ENCODE measurements around the gene AHNAK2. TPM values are rescaled to one million over a fixed set of nuclear protein-coding genes. Genes with fewer than 3 reads are reported as not detected.

Gene AHNAK2
- total and polyA plus RNA-seq, 2 of the 13 experiments (the other 11 are each of a cell fraction or from before 2014, with no cell fraction given): 0.11 to 0.18 TPM

GRCh38 chr14:104924421-104925213, 53.6 kb downstream of the AHNAK2 start, which contains the start of gene PLD4:
PLD4 (plus strand) TSS chr14:104924879; CDS start chr14:104927141, 2,262 bp downstream.
- Histone ChIP-seq H3K4me2 (ENCODE audit: low read depth, low read length) (no peak within 1 kb of the TSS), H3K27me3 (ENCODE audit: control insufficient read depth in 1 of 2, insufficient read depth in 2 of 2, low read length in 2 of 2) (peaks cover 10 to 47% of the 10 kb centered on the region in 2 experiments; a peak in 4 of 5 replicates), H2AFZ (ENCODE audit: low read length) (no peak within 1 kb of the TSS), H3K9ac (ENCODE audit: insufficient read depth, low read depth, low read length) (no peak within 1 kb of the TSS), H3K36me3 (replicated peaks in 1 of 2; ENCODE audit: control insufficient read depth in 1 of 2, insufficient read depth in 2 of 2, low read length in 2 of 2) (no peaks in the 10 kb centered on the region), H3K9me3 (ENCODE audit: low read length) (no peaks in the 10 kb centered on the region), H3K4me1 (ENCODE audit: insufficient read depth, low read length) (0 out of 2 replicates have a peak, but pooled peaks cover 1% of the 10 kb centered on the region), H3K79me2 (ENCODE audit: insufficient read depth, low read length) (no peaks in the 10 kb centered on the region), H3K4me3 (replicated peaks in 1 of 3; ENCODE audit: insufficient read depth in 1 of 3, low read depth in 2 of 3, low read length in 3 of 3) (no peak within 1 kb of the TSS), H3K27ac (ENCODE audit: extremely low read length, insufficient read depth, low read length) (no peak within 1 kb of the TSS), H4K20me1 (ENCODE audit: insufficient read depth, low read length) (no peaks in the 10 kb centered on the region)
- no peak for FAIRE-seq
- ChIA-PET POLR2A (no interaction called here), CTCF (ENCODE audit: low intra/inter-chr PET ratio, low total read pairs) (no interaction called here)
- no TSS peak for BruUV-seq (replicated peaks)
- 52% methylated on average over 10 of the region's 14 CpGs for WGBS (ENCODE audit: low lambda C conversion rate)
- no peak for TF ChIP-seq TRIM24 (CRISPR knock-in tag; IDR thresholded peaks at IDR 0.05)
- 0 out of 2 replicates have a peak, but pooled peaks have one; percentile 7 for TF ChIP-seq ZNF768 (CRISPR knock-in tag; IDR thresholded peaks at IDR 0.05)
- DNase-seq (ENCODE audit: low spot score): no peak
- intact Hi-C loops (cut with micrococcal nuclease; ENCODE audit: unreplicated experiment): no loop called here
- ATAC-seq: peak; percentile 27; the same call in 2 of the 3 replicates
- in situ Hi-C loops (cut with HindIII; ENCODE audit: extremely low pct_ligation_motif_present, low pct_unique_long_range_greater_than_20kb): no loop called here

GRCh38 chr14:104923640-104924420, 54.3 kb downstream of the AHNAK2 start:
- Histone ChIP-seq H3K27me3 (ENCODE audit: control insufficient read depth in 1 of 2, insufficient read depth in 2 of 2, low read length in 2 of 2) (peaks cover 6 to 42% of the 10 kb centered on the region in 2 experiments; a peak in 4 of 5 replicates), H3K9ac (ENCODE audit: insufficient read depth, low read depth, low read length) (no peak overlapping the region), H4K20me1 (ENCODE audit: insufficient read depth, low read length) (no peaks in the 10 kb centered on the region), H3K4me3 (replicated peaks in 1 of 3; ENCODE audit: insufficient read depth in 1 of 3, low read depth in 2 of 3, low read length in 3 of 3) (no peak overlapping the region), H3K9me3 (ENCODE audit: low read length) (no peaks in the 10 kb centered on the region), H3K36me3 (replicated peaks in 1 of 2; ENCODE audit: control insufficient read depth in 1 of 2, insufficient read depth in 2 of 2, low read length in 2 of 2) (no peaks in the 10 kb centered on the region), H3K4me1 (ENCODE audit: insufficient read depth, low read length) (peaks cover 6% of the 10 kb centered on the region; the same call in 1 of the 2 replicates), H2AFZ (ENCODE audit: low read length) (no peak overlapping the region), H3K27ac (ENCODE audit: extremely low read length, insufficient read depth, low read length) (no peak overlapping the region), H3K4me2 (ENCODE audit: low read depth, low read length) (no peak overlapping the region), H3K79me2 (ENCODE audit: insufficient read depth, low read length) (no peaks in the 10 kb centered on the region)
- ATAC-seq (no peak), DNase-seq (ENCODE audit: low spot score) (no peak), FAIRE-seq (no peak)
- BruUV-seq (replicated peaks): no TSS peak
- WGBS (ENCODE audit: low lambda C conversion rate): 0% methylated on average over 4 of the region's 4 CpGs
- TF ChIP-seq CREM (IDR thresholded peaks at IDR 0.05) (no peak), CREM (CRISPR knock-in tag; IDR thresholded peaks at IDR 0.05) (no peak), HOXA5 (CRISPR knock-in tag; IDR thresholded peaks at IDR 0.05) (no peak), AKAP8 (CRISPR knock-in tag; IDR thresholded peaks at IDR 0.05) (no peak), ZNF18 (CRISPR knock-in tag; IDR thresholded peaks at IDR 0.05; ENCODE audit: insufficient replicate concordance) (no peak), ZNF704 (CRISPR knock-in tag; IDR thresholded peaks at IDR 0.05; ENCODE audit: borderline replicate concordance) (no peak), ZNF230 (CRISPR knock-in tag; IDR thresholded peaks at IDR 0.05) (no peak), ZBTB38 (CRISPR knock-in tag; IDR thresholded peaks at IDR 0.05) (no peak), SP1 (IDR thresholded peaks at IDR 0.05) (no peak), SP1 (CRISPR knock-in tag; IDR thresholded peaks at IDR 0.05) (no peak), NR1H2 (CRISPR knock-in tag; IDR thresholded peaks at IDR 0.05; ENCODE audit: borderline replicate concordance, low read depth) (no peak)
- in situ Hi-C loops (cut with HindIII; ENCODE audit: extremely low pct_ligation_motif_present, low pct_unique_long_range_greater_than_20kb) (no loop called here), intact Hi-C loops (cut with micrococcal nuclease; ENCODE audit: unreplicated experiment) (no loop called here)
- POLR2A ChIA-PET: no interaction called here
- CTCF ChIA-PET (ENCODE audit: low intra/inter-chr PET ratio, low total read pairs): no interaction called here
